Stomach (tissue), 9 donors: ENCODE results near the gene CIC. TPM values are rescaled to one million over a fixed set of nuclear protein-coding genes. Genes with fewer than 3 reads are reported as not detected.
A peak's percentile ranks its signal among the peaks of the same experiment; 100 is the strongest.

Experiments
- DNase-seq, 2 donors: peaks; one replicate each; pipeline versions ENCODE4 v3.0.0 to v3.0.0-alpha.2; 2013 to 2019
- H3K27ac ChIP-seq, 5 donors: fragments of 200-600 bp in 4 of 5; sonication (generic) in 4 of 5; one replicate each; pipeline ENCODE4 v1.5.1; 2013 to 2019; ENCODE audit warnings: mild to moderate bottlenecking in 1 of 5, moderate library complexity in 1 of 5
- H3K27me3 ChIP-seq, 3 donors: fragments of 200-600 bp; sonication (generic); one replicate each; pipeline ENCODE4 v1.5.1; 2017 to 2019; ENCODE audit warnings: mixed run types in 1 of 3
- H3K36me3 ChIP-seq, 4 donors: fragments of 200-600 bp; sonication (generic); 1 replicate in 3 of 4; 2 replicates in 1 of 4; pipeline ENCODE4 v1.5.1; 2016 to 2019
- H3K4me1 ChIP-seq, 4 donors: fragments of 200-600 bp; sonication (generic); one replicate each; pipeline ENCODE4 v1.5.1; 2016 to 2019
- H3K4me3 ChIP-seq, 4 donors: fragments of 200-600 bp; sonication (generic) in 3 of 4; one replicate each; pipeline ENCODE4 v1.5.1; 2016 to 2019; ENCODE audit warnings: mild to moderate bottlenecking in 1 of 4
- H3K9me3 ChIP-seq, 4 donors: fragments of 200-600 bp; sonication (generic); one replicate each; pipeline ENCODE4 v1.5.1; 2016 to 2019
- CTCF ChIP-seq, 7 experiments: fragments of 450-650 bp in 4 of 7; fragments of 200-600 bp in 3 of 7; sonication (generic) in 3 of 7; IDR thresholded peaks; one replicate each; pipeline ENCODE4 v1.5.1; 2016 to 2019; ENCODE audit warnings: antibody characterized with exemption in 7 of 7, control low read depth in 2 of 7, mild to moderate bottlenecking in 1 of 7
- EP300 ChIP-seq: sonication (generic); formaldehyde crosslinking; IDR thresholded peaks from one replicate; pipeline ENCODE4 v1.6.1; 2017; ENCODE audit warnings: antibody characterized with exemption
- POLR2A ChIP-seq, 4 donors: fragments of 450-650 bp; IDR thresholded peaks; one replicate each; pipeline ENCODE4 v1.6.1; 2016; ENCODE audit warnings: antibody characterized with exemption in 4 of 4, control low read depth in 2 of 4, mild to moderate bottlenecking in 1 of 4, moderate library complexity in 1 of 4
- POLR2AphosphoS5 ChIP-seq, 3 donors: sonication (generic); formaldehyde crosslinking; IDR thresholded peaks; one replicate each; pipeline ENCODE4 v1.6.1; 2016; ENCODE audit warnings: antibody characterized with exemption in 3 of 3
- WGBS, 5 donors: extraction: QIAGEN DNeasy Blood & Tissue Kit in 3 of 5; methylation state at CpG; one replicate each; pipeline versions ENCODE4 v1.1.5 to v1.1.7; 2013 to 2018; 5-methylcytosine and 5-hydroxymethylcytosine counted together
- intact Hi-C: fragments of 100-400 bp; cut with DNase I; formaldehyde crosslinking; loops from one replicate; pipeline ENCODE4 v1.15.1; 2023; ENCODE audit warnings: low total_unique reads
- polyA plus RNA-seq, 3 donors: library from polyadenylated mRNA; stranded (reverse); fragments of 200-250 nt; gene quantifications; one replicate each; pipeline ENCODE4 v1.2.3, GENCODE V29; 2013
- total RNA-seq, 5 donors: library from RNA; depleted of rRNA; stranded (reverse); fragments of >200 nt; gene quantifications; one replicate each; pipeline versions ENCODE4 v1.1.0 to v1.2.3, GENCODE V29; 2014 to 2016
- donor health status: healthy with polysubstance abuse.
- donor health status: Bipolar disorder and iron deficiency.
- donor health status: healthy.

CIC gene
- total and polyA plus RNA-seq, 8 donors, result 15.4 to 60.3 (median 26.6) TPM

- 77 to 91% (median 88%) methylated on average over 12 to 17 of the region's 17 CpGs for WGBS, 5 donors
- H3K4me1 ChIP-seq, result no peaks in the 10 kb centered on the region
- H3K4me3 ChIP-seq, result no peak overlapping the region
- no peak for DNase-seq
- H3K36me3 ChIP-seq, result peaks cover 3 to 84% (median 55%) of the 10 kb centered on the region in 4 donors
- H3K27ac ChIP-seq, result no peak overlapping the region
- no peaks in the 10 kb centered on the region for H3K27me3 ChIP-seq
- TF ChIP-seq POLR2AphosphoS5 (IDR thresholded peaks at IDR 0.05), result no peak
- no peak for TF ChIP-seq POLR2A (IDR thresholded peaks at IDR 0.05)
- TF ChIP-seq CTCF (IDR thresholded peaks at IDR 0.05), result no peak
- no peak for TF ChIP-seq EP300
- intact Hi-C loops, result no loop called here
- no peaks in the 10 kb centered on the region for H3K9me3 ChIP-seq
Measured at GRCh38 chr19:42343344-42344110, 74.5 kb downstream of the CIC start.

DNA sequence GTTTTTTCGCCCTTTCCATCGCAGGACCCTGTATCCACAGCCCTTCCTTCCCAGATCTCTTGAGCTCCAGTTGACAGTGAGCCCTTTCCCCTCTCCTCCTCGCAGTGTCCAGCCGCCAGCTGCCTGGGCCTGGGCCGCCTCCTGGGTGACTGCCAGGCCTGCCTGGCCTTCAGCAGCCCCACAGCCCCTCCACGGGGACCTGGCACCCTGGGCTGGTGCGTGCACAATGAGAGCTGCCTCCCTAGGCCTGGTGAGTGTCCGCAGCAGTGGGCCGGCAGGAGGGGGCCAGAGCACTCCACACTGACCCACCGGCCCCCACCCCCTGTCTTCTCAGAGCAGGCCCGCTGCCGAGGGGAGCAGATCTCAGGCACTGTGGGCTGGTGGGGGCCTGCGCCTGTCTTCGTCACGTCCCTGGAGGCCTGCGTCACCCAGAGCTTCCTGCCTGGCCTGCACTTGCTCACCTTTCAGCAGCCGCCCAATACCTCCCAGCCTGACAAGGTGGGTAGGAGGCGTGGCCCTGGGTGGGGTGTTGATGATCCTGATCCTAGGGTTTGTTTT is 75.4 kb downstream of the CIC start:
- intact Hi-C loops, result no loop called here
- TF ChIP-seq POLR2A (IDR thresholded peaks at IDR 0.05) (no peak), CTCF (IDR thresholded peaks at IDR 0.05) (no peak)
- Histone ChIP-seq H3K4me1 (no peaks in the 10 kb centered on the region), H3K27me3 (no peaks in the 10 kb centered on the region), H3K9me3 (no peaks in the 10 kb centered on the region), H3K4me3 (no peak overlapping the region), H3K36me3 (peaks cover 3 to 91% (median 59%) of the 10 kb centered on the region in 4 donors), H3K27ac (no peak overlapping the region)
- WGBS, 5 donors, result 89 to 94% (median 91%) methylated on average over 10 to 18 of the region's 18 CpGs
- peak in 1 of 2 donors; percentile 35 for DNase-seq

Other genes with a start within 250 kb of the CIC start
- 10 to 100 TPM in 2 of 5 donors, 1 to 10 TPM in 3; 2.2 to 74.1 (median 8.3) TPM for gene GRIK5, start 199.0 kb upstream of the CIC start, total RNA-seq
- gene GRIK5, start 199.0 kb upstream of the CIC start, polyA plus RNA-seq, result 1 to 10 TPM in 2 of 3 donors, under 1 TPM in 1; 0.92 to 3.1 (median 1.1) TPM
- gene ZNF574, start 193.1 kb upstream of the CIC start, total RNA-seq, result 10 to 100 TPM in 2 of 5 donors, 1 to 10 TPM in 3; 4.6 to 17.0 (median 8.8) TPM
- gene ZNF574, start 193.1 kb upstream of the CIC start, polyA plus RNA-seq, result 1 to 10 TPM; 5.5 to 5.7 (median 5.5) TPM
- 10 to 100 TPM in 2 of 5 donors, 1 to 10 TPM in 1, under 1 TPM in 2; 0.89 to 23.3 (median 3.9) TPM for gene POU2F2, start 136.8 kb upstream of the CIC start, total RNA-seq
- 1 to 10 TPM in 2 of 3 donors, under 1 TPM in 1; 0.68 to 2.7 (median 1.8) TPM for gene POU2F2, start 136.8 kb upstream of the CIC start, polyA plus RNA-seq
- 100 to 1,000 TPM in 1 of 5 donors, 10 to 100 TPM in 4; 16.7 to 195 (median 43.8) TPM for gene DEDD2, start 51.6 kb upstream of the CIC start, total RNA-seq
- 10 to 100 TPM; 20.8 to 35.9 (median 22.0) TPM for gene DEDD2, start 51.6 kb upstream of the CIC start, polyA plus RNA-seq
- 10 to 100 TPM in 2 of 5 donors, 1 to 10 TPM in 3; 4.7 to 12.0 (median 6.8) TPM for gene ZNF526, start 48.9 kb upstream of the CIC start, total RNA-seq
- 1 to 10 TPM; 2.4 to 3.7 (median 3.2) TPM for gene ZNF526, start 48.9 kb upstream of the CIC start, polyA plus RNA-seq
- 10 to 100 TPM in 4 of 5 donors, 1 to 10 TPM in 1; 5.8 to 77.2 (median 22.6) TPM for gene GSK3A, start 26.6 kb upstream of the CIC start, total RNA-seq
- gene GSK3A, start 26.6 kb upstream of the CIC start, polyA plus RNA-seq, result 10 to 100 TPM; 25.5 to 40.8 (median 35.0) TPM
- gene ERF, start 14.1 kb upstream of the CIC start, total RNA-seq, result 100 to 1,000 TPM in 1 of 5 donors, 10 to 100 TPM in 4; 11.6 to 118 (median 40.6) TPM
- gene ERF, start 14.1 kb upstream of the CIC start, polyA plus RNA-seq, result 10 to 100 TPM; 12.9 to 36.5 (median 16.3) TPM
- not detected for gene PRR19, start 32.9 kb downstream of the CIC start, total RNA-seq
- under 1 TPM in 2 of 3 donors, not detected in 1; 0.68 to 0.98 TPM for gene PRR19, start 32.9 kb downstream of the CIC start, polyA plus RNA-seq
- gene PAFAH1B3, start 33.4 kb downstream of the CIC start, total RNA-seq, result 10 to 100 TPM in 3 of 5 donors, 1 to 10 TPM in 1, not detected in 1; 7.5 to 58.1 (median 17.9) TPM
- gene PAFAH1B3, start 33.4 kb downstream of the CIC start, polyA plus RNA-seq, result 10 to 100 TPM; 33.4 to 37.1 (median 34.3) TPM
- gene TMEM145, start 44.1 kb downstream of the CIC start, total RNA-seq, result 10 to 100 TPM in 1 of 5 donors, under 1 TPM in 1, not detected in 3; 0.37 to 44.3 TPM
- 1 to 10 TPM in 1 of 3 donors, under 1 TPM in 2; 0.50 to 1.1 (median 0.61) TPM for gene TMEM145, start 44.1 kb downstream of the CIC start, polyA plus RNA-seq
- 10 to 100 TPM; 12.3 to 46.3 (median 21.0) TPM for gene MEGF8, start 56.4 kb downstream of the CIC start, total RNA-seq
- gene MEGF8, start 56.4 kb downstream of the CIC start, polyA plus RNA-seq, result 1 to 10 TPM; 2.6 to 5.2 (median 3.6) TPM
- gene CNFN, start 121.0 kb downstream of the CIC start, total RNA-seq, result 1 to 10 TPM in 1 of 5 donors, not detected in 4; 7.8 TPM
- 100 to 1,000 TPM in 1 of 3 donors, 1 to 10 TPM in 2; 2.0 to 395 (median 2.4) TPM for gene CNFN, start 121.0 kb downstream of the CIC start, polyA plus RNA-seq
- 100 to 1,000 TPM in 1 of 5 donors, 10 to 100 TPM in 2, 1 to 10 TPM in 2; 3.1 to 139 (median 13.6) TPM for gene LIPE, start 158.1 kb downstream of the CIC start, total RNA-seq
- gene LIPE, start 158.1 kb downstream of the CIC start, polyA plus RNA-seq, result 10 to 100 TPM in 1 of 3 donors, 1 to 10 TPM in 2; 7.3 to 15.7 (median 7.5) TPM
- gene CXCL17, start 173.7 kb downstream of the CIC start, total RNA-seq, result 100 to 1,000 TPM in 1 of 5 donors, 10 to 100 TPM in 2, 1 to 10 TPM in 1, not detected in 1; 7.6 to 208 (median 35.9) TPM
- gene CXCL17, start 173.7 kb downstream of the CIC start, polyA plus RNA-seq, result 100 to 1,000 TPM; 107 to 518 (median 441) TPM